Epithelial cell of proximal tubule (primary cell): ENCODE measurements around the gene SLC13A5. TPM values are rescaled to one million over a fixed set of nuclear protein-coding genes. Genes with fewer than 3 reads are reported as not detected.
"Not testable (repeated sequence)": the region's sequence is repeated elsewhere in the genome, so short reads cannot be mapped to it uniquely, and the experiment has no call there.

Experiments used
- DNase-seq: peaks from one replicate; pipeline ENCODE4 v3.0.0-alpha.2; 2011; ENCODE audit warnings: low read depth
- H3K4me3 ChIP-seq: 2 replicates; pipeline ENCODE4 v1.5.1; 2011; ENCODE audit warnings: low read depth, mild to moderate bottlenecking, low read length
- total RNA-seq: library from RNA; depleted of rRNA; stranded (reverse); fragments of >200 nt; gene quantifications from 2 replicates; pipeline ENCODE4 v1.2.3, GENCODE V29; 2015
- TF ChIP-seq, protein P1 (sequence below): conservative IDR thresholded peaks from 2 replicates; pipeline ENCODE4 v1.5.1; 2012; ENCODE audit warnings: low read depth, mild to moderate bottlenecking, low read length

SLC13A5 gene
- total RNA-seq, 1 donor from 2014 or later, result not detected

DNA sequence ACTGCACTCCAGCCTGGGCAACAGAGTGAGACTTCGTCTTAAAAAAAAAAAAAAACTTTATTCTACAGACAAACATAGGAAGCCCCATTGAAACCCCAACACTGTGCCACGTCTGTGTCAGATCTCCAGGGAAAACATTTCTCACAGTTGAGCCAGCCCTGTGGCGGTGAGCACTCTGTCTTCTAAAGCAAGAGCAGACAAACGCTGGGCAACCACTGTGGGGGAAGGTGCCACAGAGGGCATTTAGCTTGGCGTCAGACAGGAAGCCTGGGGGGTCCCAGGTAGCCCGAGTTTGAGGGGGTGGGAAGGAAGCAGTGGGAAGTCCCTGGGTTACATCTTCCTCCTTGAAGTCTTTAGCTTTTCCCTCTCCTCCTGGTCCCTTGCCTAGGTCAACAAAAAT is 45.7 kb downstream of the SLC13A5 start:
- H3K4me3 ChIP-seq, result no peak overlapping the region
- TF ChIP-seq, protein P1, sequence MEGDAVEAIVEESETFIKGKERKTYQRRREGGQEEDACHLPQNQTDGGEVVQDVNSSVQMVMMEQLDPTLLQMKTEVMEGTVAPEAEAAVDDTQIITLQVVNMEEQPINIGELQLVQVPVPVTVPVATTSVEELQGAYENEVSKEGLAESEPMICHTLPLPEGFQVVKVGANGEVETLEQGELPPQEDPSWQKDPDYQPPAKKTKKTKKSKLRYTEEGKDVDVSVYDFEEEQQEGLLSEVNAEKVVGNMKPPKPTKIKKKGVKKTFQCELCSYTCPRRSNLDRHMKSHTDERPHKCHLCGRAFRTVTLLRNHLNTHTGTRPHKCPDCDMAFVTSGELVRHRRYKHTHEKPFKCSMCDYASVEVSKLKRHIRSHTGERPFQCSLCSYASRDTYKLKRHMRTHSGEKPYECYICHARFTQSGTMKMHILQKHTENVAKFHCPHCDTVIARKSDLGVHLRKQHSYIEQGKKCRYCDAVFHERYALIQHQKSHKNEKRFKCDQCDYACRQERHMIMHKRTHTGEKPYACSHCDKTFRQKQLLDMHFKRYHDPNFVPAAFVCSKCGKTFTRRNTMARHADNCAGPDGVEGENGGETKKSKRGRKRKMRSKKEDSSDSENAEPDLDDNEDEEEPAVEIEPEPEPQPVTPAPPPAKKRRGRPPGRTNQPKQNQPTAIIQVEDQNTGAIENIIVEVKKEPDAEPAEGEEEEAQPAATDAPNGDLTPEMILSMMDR, result no peak
- no peak for DNase-seq

DNA sequence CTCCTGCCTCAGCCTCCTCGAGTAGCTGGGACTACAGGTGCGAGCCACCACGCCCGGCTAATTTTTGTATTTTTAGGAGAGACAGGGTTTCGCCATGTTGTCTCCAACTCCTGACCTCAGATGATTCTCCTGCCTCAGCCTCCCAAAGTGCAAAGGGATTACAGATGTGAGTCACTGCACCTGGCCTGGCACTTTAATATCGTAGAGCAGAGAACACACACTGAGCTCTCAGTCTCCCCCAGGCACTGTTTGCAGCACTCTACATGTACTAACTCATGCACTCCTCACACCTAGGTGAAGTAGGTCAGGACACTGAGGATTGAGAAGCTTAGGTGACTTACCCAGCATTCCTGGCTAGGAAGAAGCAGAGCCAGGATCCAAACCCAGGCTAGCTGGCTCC is 46.6 kb downstream of the SLC13A5 start:
- TF ChIP-seq, protein P1, result no peak
- no peak overlapping the region for H3K4me3 ChIP-seq
- DNase-seq, result no peak

DNA sequence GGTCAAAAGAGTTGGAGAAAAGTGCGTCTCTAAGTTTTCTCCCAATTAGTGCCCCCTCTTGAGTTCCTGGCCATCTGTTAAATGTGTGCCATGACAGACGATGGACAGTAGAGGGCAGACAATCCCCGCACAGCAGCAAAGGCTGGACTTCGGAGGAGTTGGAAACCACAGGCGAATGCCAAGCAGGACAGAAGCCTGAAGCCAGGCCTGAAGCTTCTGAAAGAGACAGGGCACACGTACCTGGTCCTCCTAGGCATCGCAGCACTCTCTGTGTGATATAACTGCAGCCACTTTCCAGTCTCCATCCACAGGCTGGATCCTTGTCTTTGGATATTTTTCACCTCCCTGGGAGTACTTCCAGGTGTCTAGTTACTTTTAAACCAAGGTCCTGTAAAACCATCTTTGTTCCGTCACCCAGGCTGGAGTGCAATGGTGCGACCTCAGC is 47.1 kb downstream of the SLC13A5 start:
- DNase-seq, result no peak
- TF ChIP-seq, protein P1, result peak; percentile 98
- H3K4me3 ChIP-seq, result no peak overlapping the region

DNA sequence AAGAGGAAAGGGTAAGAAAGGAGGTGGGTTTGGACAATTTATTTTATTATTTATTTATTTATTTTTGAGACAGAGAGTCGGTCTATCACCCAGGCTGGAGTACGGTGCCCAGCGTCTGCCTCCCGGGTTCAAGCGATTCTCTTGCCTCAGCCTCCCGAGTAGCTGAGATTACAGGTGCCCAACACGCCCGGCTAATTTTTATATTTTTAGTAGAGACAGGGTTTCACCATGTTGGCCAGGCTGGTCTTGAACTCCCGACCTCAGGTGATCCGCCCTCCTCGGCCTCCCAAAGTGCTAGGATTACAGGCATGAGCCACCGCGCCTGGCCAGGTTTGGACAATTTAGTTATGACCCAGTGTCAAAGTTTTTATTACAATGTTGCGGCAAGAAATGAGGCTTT is 50.0 kb downstream of the SLC13A5 start:
- not testable (repeated sequence) for H3K4me3 ChIP-seq, DNase-seq

DNA sequence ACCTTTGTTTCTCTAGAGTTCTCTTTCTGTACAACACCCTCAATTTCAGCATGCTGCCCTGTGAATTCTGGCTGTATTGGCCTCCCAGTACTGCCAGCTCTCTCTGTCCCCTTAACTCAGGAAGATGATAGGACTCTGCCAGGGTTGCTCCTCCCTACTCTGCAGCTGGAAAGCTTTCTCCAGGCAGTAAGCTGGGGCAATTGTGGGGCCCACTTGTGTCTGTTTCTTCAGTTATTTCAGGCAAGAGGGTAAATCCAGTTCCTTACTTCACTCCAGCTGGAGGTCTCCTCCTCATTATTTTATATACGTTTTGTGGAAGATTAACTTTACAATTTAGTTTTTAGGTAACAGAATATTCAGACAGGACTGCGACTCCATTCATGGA is 51.7 kb downstream of the SLC13A5 start:
- no peak for DNase-seq
- no peak overlapping the region for H3K4me3 ChIP-seq
- TF ChIP-seq, protein P1, result no peak

DNA sequence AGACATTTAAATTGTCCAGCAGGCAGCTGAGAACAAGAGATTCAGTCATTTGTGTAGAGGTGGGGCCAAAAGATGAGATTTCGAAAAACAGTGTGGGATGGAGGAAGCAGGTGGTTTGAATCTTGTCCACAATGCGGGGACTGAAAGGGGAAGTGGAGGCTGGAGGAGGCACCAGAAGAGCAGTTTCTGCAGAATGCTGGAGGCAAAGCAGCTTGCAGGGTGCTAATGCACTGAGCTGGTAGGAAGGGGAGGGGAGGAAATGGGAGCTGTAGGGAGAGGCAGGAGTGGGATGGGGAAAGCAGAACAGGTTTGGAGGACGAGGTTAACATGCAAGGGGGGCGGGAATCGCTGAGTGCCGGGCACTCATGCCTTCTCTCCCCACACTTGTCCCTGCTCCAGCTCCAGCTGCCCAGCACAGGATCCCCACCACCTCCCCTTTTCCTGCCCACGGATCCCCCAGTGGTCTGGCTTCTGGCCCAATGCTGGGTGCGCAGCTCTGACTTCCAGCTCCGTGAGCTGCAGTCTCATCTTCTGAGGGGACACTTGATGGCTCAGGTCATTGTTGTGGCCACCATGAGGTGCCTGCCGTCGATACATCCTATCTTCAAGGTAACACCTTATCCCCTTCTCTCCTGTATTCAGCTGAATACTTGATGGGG is 52.2 kb downstream of the SLC13A5 start:
- no peak overlapping the region for H3K4me3 ChIP-seq
- DNase-seq, result no peak
- TF ChIP-seq, protein P1, result no peak

DNA sequence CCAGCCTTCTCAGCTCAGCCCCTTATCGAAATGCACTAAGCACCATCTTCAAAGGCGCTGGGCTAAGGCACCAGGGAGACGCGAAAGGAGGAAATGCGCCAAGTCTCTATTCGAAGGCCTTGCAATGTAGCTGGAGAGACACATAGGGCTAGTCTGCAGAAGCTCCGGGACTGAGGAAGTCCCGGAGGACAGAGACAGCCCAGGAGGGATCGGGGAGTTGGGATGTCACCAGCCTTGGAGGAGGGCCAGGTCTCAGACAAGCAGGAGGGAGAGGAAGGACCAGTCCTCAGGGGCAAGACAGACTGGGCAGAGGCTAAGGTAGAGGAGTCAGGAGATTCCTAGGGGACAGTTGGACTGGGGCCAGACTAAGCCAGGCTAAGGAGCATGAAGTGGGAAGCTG is 53.1 kb downstream of the SLC13A5 start:
- DNase-seq, result no peak
- TF ChIP-seq, protein P1, result no peak
- H3K4me3 ChIP-seq, result no peak overlapping the region

DNA sequence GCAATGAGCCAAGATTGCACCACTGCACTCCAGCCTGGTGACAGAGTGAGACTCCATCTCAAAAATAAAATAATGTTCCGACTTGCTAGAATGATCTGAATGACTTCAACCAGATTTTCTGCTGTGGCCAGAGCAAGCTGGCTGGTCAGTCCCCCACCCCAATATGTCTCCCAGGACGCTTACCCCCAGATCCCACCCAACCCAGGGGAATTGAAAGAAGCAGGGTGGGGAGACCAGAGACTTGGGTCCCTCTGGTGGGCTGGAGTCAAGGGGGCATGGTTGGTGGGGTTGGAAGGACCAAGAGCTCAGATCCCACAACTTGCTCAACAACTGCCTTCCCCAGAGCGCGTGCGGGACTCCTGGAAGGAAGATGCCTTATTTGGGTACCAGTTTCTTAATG is 54.8 kb downstream of the SLC13A5 start:
- H3K4me3 ChIP-seq, DNase-seq: not testable (repeated sequence)
